Liver (tissue), 9 donors: Measurements from ENCODE around the gene SRSF6. TPM values are rescaled to one million over a fixed set of nuclear protein-coding genes. Genes with fewer than 3 reads are reported as not detected.

Source experiments
- DNase-seq: peaks from one replicate; pipeline ENCODE4 v3.0.0-alpha.2; 2017; ENCODE audit warnings: low spot score
- H3K27ac ChIP-seq, 2 donors: one replicate each; pipeline ENCODE4 v1.7.0; 2013; ENCODE audit warnings: inconsistent platforms in 2 of 2, low read length in 2 of 2, control low read depth in 1 of 2, low read depth in 1 of 2, mild to moderate bottlenecking in 1 of 2
- H3K27me3 ChIP-seq, 4 donors: one replicate each; pipeline versions ENCODE4 v1.6.1 to v1.7.0; 2013; ENCODE audit warnings: low read length in 3 of 4, inconsistent platforms in 1 of 4, mild to moderate bottlenecking in 1 of 4, moderate library complexity in 1 of 4; ENCODE audit not compliant: control insufficient read depth in 4 of 4, insufficient read depth in 4 of 4
- H3K36me3 ChIP-seq, 4 donors: one replicate each; pipeline versions ENCODE4 v1.6.1 to v1.7.0; 2013; ENCODE audit warnings: low read length in 3 of 4, mild to moderate bottlenecking in 3 of 4, low read depth in 1 of 4, moderate library complexity in 1 of 4; ENCODE audit not compliant: control insufficient read depth in 4 of 4, insufficient read depth in 3 of 4
- H3K4me1 ChIP-seq, 4 donors: one replicate each; pipeline versions ENCODE4 v1.6.1 to v1.7.0; 2013; ENCODE audit warnings: low read length in 3 of 4, mild to moderate bottlenecking in 3 of 4, moderate library complexity in 1 of 4; ENCODE audit not compliant: control insufficient read depth in 4 of 4, insufficient read depth in 4 of 4
- H3K4me3 ChIP-seq, 3 donors: one replicate each; pipeline versions ENCODE4 v1.6.1 to v1.7.0; 2013; ENCODE audit warnings: low read length in 3 of 3, control low read depth in 1 of 3, low read depth in 1 of 3, mild to moderate bottlenecking in 1 of 3
- H3K9ac ChIP-seq, 2 donors: one replicate each; pipeline ENCODE4 v1.7.0; 2013; ENCODE audit warnings: low read length in 2 of 2, mild to moderate bottlenecking in 2 of 2, moderate library complexity in 2 of 2, control low read depth in 1 of 2, low read depth in 1 of 2
- H3K9me3 ChIP-seq, 4 donors: one replicate each; pipeline versions ENCODE4 v1.6.1 to v1.7.0; 2013; ENCODE audit warnings: low read length in 3 of 4; ENCODE audit not compliant: control insufficient read depth in 4 of 4
- EGR1 ChIP-seq, 2 donors: IDR thresholded peaks; 2 replicates each; pipeline ENCODE4 v1.6.1; 2016 to 2018; ENCODE audit warnings: antibody characterized with exemption in 2 of 2, low read depth in 2 of 2
- FOXA1 ChIP-seq: IDR thresholded peaks from 2 replicates; pipeline ENCODE4 v1.6.1; 2016; ENCODE audit warnings: antibody characterized with exemption
- FOXA2 ChIP-seq: IDR thresholded peaks from 2 replicates; pipeline ENCODE4 v1.6.1; 2016; ENCODE audit warnings: antibody characterized with exemption
- GABPA ChIP-seq, 2 donors: IDR thresholded peaks in 1 of 2; conservative IDR thresholded peaks in 1 of 2; 2 replicates each; pipeline ENCODE4 v1.6.1; 2016; ENCODE audit warnings: antibody characterized with exemption in 2 of 2, mild to moderate bottlenecking in 1 of 2, moderate library complexity in 1 of 2
- HNF4A ChIP-seq, 2 donors: conservative IDR thresholded peaks; 2 replicates each; pipeline ENCODE4 v1.6.1; 2016; ENCODE audit warnings: antibody characterized with exemption in 2 of 2, mild to moderate bottlenecking in 2 of 2
- HNF4G ChIP-seq: IDR thresholded peaks from 2 replicates; pipeline ENCODE4 v1.6.1; 2016; ENCODE audit warnings: antibody characterized with exemption
- JUND ChIP-seq, 2 donors: IDR thresholded peaks; 2 replicates each; pipeline ENCODE4 v1.6.1; 2016; ENCODE audit warnings: antibody characterized with exemption in 2 of 2
- NR2F2 ChIP-seq: IDR thresholded peaks from 2 replicates; pipeline ENCODE4 v1.6.1; 2016; ENCODE audit warnings: antibody characterized with exemption
- RAD21 ChIP-seq, 2 donors: IDR thresholded peaks; 2 replicates each; pipeline ENCODE4 v1.6.1; 2016; ENCODE audit warnings: antibody characterized with exemption in 2 of 2, mild to moderate bottlenecking in 2 of 2
- RXRA ChIP-seq, 2 donors: IDR thresholded peaks; 2 replicates each; pipeline ENCODE4 v1.6.1; 2017 to 2018; ENCODE audit warnings: antibody characterized with exemption in 2 of 2, mild to moderate bottlenecking in 1 of 2
- SP1 ChIP-seq: IDR thresholded peaks from 2 replicates; pipeline ENCODE4 v1.6.1; 2018; ENCODE audit warnings: antibody characterized with exemption, mild to moderate bottlenecking
- YY1 ChIP-seq: IDR thresholded peaks from 2 replicates; pipeline ENCODE4 v1.6.1; 2016; ENCODE audit warnings: antibody characterized with exemption, mild to moderate bottlenecking
- WGBS: extraction: QIAGEN DNeasy Blood & Tissue Kit; methylation state at CpG from one replicate; pipeline ENCODE4 v1.1.7; 2013; 5-methylcytosine and 5-hydroxymethylcytosine counted together
- polyA plus RNA-seq, 2 donors: library from polyadenylated mRNA; stranded (reverse) in 1 of 2; unstranded in 1 of 2; fragments of 200-250 nt in 1 of 2; fragments of >200 nt in 1 of 2; fragmentation: Nextera tagmentation in 1 of 2; extraction: Ambion mirVana in 1 of 2; gene quantifications; one replicate each; pipeline versions ENCODE4 v1.2.1 to v1.2.3, GENCODE V29; 2013 to 2015
- total RNA-seq, 2 donors: library from RNA; depleted of rRNA; stranded (reverse); fragments of >200 nt; gene quantifications; one replicate each; pipeline ENCODE4 v1.2.3, GENCODE V29; 2014
- TF ChIP-seq, protein P1 (sequence below): IDR thresholded peaks from 2 replicates; pipeline ENCODE4 v1.6.1; 2016; ENCODE audit warnings: antibody characterized with exemption
- TF ChIP-seq, protein P2 (sequence below): IDR thresholded peaks from 2 replicates; pipeline ENCODE4 v1.6.1; 2016; ENCODE audit warnings: antibody characterized with exemption
- TF ChIP-seq, protein P3 (sequence below): fragments of 150-350 bp; IDR thresholded peaks from 2 replicates; pipeline ENCODE4 v1.5.1; 2017; ENCODE audit warnings: improper control_type of control experiment, low read depth, low read length; ENCODE audit not compliant: missing input control
- TF ChIP-seq, protein P4 (sequence below): IDR thresholded peaks from 2 replicates; pipeline ENCODE4 v1.6.1; 2016; ENCODE audit warnings: antibody characterized with exemption
- TF ChIP-seq, protein P5 (sequence below): IDR thresholded peaks from 2 replicates; pipeline ENCODE4 v1.6.1; 2016; ENCODE audit warnings: antibody characterized with exemption, mild to moderate bottlenecking
- donor health status: healthy.
- donor health status: healthy.
- donor health status: healthy.
- donor health status: healthy.
- donor health status: healthy.

Gene SRSF6
- total and polyA plus RNA-seq, 4 donors: 33.8 to 47.5 (median 41.1) TPM

DNA sequence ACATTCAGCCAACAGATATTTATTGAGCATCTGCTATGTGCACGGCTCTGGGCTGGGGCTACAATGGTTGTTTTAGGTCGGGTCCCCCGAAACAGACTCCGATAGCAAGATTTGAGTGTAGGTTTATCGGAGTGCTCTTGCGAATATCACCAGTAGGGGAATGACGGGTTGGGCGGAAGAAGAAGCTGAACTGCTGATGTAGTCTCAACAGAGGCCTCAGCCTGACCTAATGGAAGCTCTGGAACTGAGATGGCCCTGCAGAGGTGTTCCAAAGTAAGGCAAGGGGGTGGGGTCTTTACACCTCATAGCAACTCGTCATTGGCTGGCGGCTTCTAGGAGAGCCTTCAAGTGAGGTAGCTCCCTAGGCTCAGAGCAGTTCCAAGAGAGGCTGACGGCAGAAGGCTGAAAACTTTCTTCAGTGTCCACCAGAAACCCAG, 50.9 kb downstream of the SRSF6 start:
- H3K9me3 ChIP-seq: no peaks in the 10 kb centered on the region
- TF ChIP-seq, protein P1, sequence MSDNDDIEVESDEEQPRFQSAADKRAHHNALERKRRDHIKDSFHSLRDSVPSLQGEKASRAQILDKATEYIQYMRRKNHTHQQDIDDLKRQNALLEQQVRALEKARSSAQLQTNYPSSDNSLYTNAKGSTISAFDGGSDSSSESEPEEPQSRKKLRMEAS: no peak
- no peaks in the 10 kb centered on the region for H3K27me3 ChIP-seq
- H3K36me3 ChIP-seq: no peaks in the 10 kb centered on the region
- no peak overlapping the region for H3K9ac ChIP-seq
- 89% methylated on average over 11 of the region's 11 CpGs for WGBS
- no peak for DNase-seq
- H3K27ac ChIP-seq: no peak overlapping the region
- H3K4me3 ChIP-seq: no peak overlapping the region
- H3K4me1 ChIP-seq: peaks cover 5 to 22% (median 12%) of the 10 kb centered on the region in 4 donors

DNA sequence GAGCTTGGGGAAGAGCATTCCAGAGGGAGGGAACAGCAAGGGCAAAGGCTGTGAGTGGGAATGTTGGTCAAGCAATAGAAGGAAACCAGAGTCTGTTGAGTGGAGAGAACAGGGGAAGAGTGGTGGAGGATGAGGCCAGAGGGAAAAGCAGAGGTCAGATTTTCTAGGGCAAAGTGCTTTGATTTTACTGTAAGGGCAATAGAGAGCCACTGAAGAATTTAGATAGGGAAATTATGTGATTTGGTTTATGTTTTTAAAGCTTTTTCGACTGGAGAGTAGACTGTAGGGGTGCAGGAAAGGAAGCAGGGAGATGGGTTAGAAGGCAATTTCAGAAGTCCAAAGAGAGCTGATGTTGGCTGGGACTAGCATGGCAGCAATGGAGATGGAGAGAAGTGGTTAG, 54.2 kb downstream of the SRSF6 start:
- WGBS: 86% methylated on average over 1 of the region's 1 CpG
- Histone ChIP-seq H3K4me1 (peaks cover 5 to 27% (median 16%) of the 10 kb centered on the region in 4 donors), H3K9me3 (no peaks in the 10 kb centered on the region), H3K36me3 (no peaks in the 10 kb centered on the region), H3K27me3 (no peaks in the 10 kb centered on the region), H3K27ac (no peak overlapping the region), H3K9ac (no peak overlapping the region), H3K4me3 (no peak overlapping the region)
- no peak for DNase-seq
- no peak for TF ChIP-seq NR2F2
- TF ChIP-seq YY1: no peak
- TF ChIP-seq SP1: no peak
- TF ChIP-seq, protein P2, sequence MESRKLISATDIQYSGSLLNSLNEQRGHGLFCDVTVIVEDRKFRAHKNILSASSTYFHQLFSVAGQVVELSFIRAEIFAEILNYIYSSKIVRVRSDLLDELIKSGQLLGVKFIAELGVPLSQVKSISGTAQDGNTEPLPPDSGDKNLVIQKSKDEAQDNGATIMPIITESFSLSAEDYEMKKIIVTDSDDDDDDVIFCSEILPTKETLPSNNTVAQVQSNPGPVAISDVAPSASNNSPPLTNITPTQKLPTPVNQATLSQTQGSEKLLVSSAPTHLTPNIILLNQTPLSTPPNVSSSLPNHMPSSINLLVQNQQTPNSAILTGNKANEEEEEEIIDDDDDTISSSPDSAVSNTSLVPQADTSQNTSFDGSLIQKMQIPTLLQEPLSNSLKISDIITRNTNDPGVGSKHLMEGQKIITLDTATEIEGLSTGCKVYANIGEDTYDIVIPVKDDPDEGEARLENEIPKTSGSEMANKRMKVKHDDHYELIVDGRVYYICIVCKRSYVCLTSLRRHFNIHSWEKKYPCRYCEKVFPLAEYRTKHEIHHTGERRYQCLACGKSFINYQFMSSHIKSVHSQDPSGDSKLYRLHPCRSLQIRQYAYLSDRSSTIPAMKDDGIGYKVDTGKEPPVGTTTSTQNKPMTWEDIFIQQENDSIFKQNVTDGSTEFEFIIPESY: no peak
- TF ChIP-seq, protein P3, sequence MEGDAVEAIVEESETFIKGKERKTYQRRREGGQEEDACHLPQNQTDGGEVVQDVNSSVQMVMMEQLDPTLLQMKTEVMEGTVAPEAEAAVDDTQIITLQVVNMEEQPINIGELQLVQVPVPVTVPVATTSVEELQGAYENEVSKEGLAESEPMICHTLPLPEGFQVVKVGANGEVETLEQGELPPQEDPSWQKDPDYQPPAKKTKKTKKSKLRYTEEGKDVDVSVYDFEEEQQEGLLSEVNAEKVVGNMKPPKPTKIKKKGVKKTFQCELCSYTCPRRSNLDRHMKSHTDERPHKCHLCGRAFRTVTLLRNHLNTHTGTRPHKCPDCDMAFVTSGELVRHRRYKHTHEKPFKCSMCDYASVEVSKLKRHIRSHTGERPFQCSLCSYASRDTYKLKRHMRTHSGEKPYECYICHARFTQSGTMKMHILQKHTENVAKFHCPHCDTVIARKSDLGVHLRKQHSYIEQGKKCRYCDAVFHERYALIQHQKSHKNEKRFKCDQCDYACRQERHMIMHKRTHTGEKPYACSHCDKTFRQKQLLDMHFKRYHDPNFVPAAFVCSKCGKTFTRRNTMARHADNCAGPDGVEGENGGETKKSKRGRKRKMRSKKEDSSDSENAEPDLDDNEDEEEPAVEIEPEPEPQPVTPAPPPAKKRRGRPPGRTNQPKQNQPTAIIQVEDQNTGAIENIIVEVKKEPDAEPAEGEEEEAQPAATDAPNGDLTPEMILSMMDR: no peak
- TF ChIP-seq, protein P4, sequence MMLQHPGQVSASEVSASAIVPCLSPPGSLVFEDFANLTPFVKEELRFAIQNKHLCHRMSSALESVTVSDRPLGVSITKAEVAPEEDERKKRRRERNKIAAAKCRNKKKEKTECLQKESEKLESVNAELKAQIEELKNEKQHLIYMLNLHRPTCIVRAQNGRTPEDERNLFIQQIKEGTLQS: no peak
- TF ChIP-seq RXRA (IDR thresholded peaks at IDR 0.05): no peak
- no peak for TF ChIP-seq FOXA2
- no peak for TF ChIP-seq GABPA (IDR thresholded peaks at IDR 0.05 in 1 of 2, conservative IDR thresholded peaks at IDR 0.05 in 1 of 2)
- TF ChIP-seq, protein P1: no peak
- TF ChIP-seq, protein P5, sequence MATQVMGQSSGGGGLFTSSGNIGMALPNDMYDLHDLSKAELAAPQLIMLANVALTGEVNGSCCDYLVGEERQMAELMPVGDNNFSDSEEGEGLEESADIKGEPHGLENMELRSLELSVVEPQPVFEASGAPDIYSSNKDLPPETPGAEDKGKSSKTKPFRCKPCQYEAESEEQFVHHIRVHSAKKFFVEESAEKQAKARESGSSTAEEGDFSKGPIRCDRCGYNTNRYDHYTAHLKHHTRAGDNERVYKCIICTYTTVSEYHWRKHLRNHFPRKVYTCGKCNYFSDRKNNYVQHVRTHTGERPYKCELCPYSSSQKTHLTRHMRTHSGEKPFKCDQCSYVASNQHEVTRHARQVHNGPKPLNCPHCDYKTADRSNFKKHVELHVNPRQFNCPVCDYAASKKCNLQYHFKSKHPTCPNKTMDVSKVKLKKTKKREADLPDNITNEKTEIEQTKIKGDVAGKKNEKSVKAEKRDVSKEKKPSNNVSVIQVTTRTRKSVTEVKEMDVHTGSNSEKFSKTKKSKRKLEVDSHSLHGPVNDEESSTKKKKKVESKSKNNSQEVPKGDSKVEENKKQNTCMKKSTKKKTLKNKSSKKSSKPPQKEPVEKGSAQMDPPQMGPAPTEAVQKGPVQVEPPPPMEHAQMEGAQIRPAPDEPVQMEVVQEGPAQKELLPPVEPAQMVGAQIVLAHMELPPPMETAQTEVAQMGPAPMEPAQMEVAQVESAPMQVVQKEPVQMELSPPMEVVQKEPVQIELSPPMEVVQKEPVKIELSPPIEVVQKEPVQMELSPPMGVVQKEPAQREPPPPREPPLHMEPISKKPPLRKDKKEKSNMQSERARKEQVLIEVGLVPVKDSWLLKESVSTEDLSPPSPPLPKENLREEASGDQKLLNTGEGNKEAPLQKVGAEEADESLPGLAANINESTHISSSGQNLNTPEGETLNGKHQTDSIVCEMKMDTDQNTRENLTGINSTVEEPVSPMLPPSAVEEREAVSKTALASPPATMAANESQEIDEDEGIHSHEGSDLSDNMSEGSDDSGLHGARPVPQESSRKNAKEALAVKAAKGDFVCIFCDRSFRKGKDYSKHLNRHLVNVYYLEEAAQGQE: no peak
- no peak for TF ChIP-seq RAD21 (IDR thresholded peaks at IDR 0.05)
- no peak for TF ChIP-seq HNF4G
- no peak for TF ChIP-seq HNF4A (conservative IDR thresholded peaks at IDR 0.05)
- no peak for TF ChIP-seq EGR1 (IDR thresholded peaks at IDR 0.05; ENCODE audit: low read depth in 2 of 2)
- TF ChIP-seq FOXA1: no peak
- no peak for TF ChIP-seq JUND (IDR thresholded peaks at IDR 0.05)
